GM11168 (cell line): ENCODE measurements around the gene KCTD6.

Experiments
- in situ Hi-C: fragments of 300-500 bp; cut with MboI; formaldehyde crosslinking; loops from one replicate; pipeline ENCODE4 v1.12.0; 2022; ENCODE audit warnings: low sequenced_read_pairs; ENCODE audit not compliant: unreplicated experiment

Gene KCTD6

DNA sequence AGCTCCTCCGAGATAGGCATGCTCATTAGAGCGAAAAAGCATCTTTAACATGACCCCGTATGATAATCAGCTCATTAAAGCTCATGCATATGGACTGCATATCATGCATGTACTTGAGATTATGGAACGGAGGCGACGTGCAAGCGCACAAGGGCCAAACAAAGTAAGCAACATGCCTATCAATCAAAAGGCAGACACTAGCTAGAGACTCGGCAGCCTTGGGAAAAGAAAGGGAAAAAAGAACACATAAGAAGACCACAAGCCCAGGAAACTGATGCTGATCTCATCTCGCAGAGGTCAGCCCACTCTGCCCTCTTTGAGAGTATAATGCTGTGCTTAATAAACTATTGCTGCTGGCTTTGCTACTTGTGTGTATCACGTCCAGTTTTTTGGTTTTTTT, 47.7 kb downstream of the KCTD6 start:
- in situ Hi-C loops = loop anchor here (10.0 kb wide), 1 partner anchor 215 kb away; no protein-coding TSS in a partner anchor

- in situ Hi-C loops = no loop called here
Measured at GRCh38 chr3:58540176-58540858, 48.4 kb downstream of the KCTD6 start.

- in situ Hi-C loops = no loop called here
Measured at GRCh38 chr3:58544541-58544940, 52.6 kb downstream of the KCTD6 start.

GRCh38 chr3:58551636-58552180, 59.8 kb downstream of the KCTD6 start:
- in situ Hi-C loops = no loop called here
